HG02798 (cell line): ENCODE measurements around the gene PDE5A.

Source experiments
- ATAC-seq: cut with Tn5 transposase; IDR thresholded peaks from one replicate; pipeline ENCODE4 v1.9.1; 2021; ENCODE audit warnings: mild to moderate bottlenecking; ENCODE audit not compliant: unreplicated experiment, poor library complexity

PDE5A gene

DNA sequence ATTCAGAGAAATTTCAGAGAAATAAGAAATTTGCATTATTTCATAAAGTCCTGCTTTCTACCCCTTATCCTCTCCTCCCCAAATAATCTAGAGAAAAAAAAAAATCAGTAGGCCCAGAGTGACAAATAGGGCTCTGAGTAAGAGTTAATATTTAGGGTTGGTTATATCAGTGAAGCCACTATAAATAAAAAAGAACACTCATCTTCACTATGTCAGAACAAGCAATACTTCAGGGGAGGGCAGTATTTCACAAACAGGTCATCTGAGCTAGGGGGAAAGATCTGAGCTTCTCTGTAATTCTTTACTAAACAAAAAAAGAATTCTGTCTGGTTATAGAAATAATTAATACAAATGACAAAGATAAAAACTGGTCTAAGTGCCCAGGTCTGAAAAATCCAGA, 39.4 kb downstream of the PDE5A start:
- no peak for ATAC-seq

GRCh38 chr4:119587796-119588195, 40.8 kb downstream of the PDE5A start:
- no peak for ATAC-seq

DNA sequence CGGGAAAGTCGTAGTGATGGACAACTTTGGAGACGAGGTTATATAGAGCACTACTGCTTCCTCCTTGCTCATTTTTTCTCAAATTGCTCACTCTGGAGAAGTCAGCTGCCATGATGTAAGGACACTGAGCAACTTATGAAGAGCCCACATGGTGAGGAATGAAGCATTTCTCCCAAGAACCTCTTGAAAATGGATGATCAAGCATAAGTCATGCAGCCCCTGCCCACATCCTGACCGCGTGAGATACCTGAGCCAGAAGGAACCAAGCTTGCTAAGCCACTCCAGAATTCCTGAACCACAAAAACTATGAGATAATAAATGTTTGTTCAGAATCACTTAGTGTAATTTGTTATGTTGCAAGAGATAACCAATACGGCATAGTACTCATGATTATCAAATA, 42.8 kb downstream of the PDE5A start:
- ATAC-seq, result no peak

- no peak for ATAC-seq
Measured at GRCh38 chr4:119581190-119581873, 47.3 kb downstream of the PDE5A start.

DNA sequence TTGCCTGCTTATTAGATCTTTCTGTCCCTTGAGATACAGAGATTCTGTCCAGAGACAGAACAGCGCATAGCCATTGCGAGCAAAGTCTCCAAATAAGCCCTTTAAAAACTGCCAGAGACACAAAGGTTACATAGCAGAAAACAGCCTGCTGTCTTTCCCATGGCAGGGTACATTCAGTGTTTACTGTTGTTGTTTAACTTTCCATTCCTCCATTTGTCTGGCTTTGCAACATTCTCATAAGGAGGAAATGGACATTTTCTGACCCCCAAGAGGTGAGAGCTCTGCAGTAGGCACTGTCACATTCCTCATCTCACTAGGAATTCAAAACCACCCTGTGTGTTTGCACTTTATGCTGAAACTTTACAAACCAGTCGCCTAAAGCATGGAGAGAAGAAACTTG, 48.3 kb downstream of the PDE5A start:
- ATAC-seq, result no peak

DNA sequence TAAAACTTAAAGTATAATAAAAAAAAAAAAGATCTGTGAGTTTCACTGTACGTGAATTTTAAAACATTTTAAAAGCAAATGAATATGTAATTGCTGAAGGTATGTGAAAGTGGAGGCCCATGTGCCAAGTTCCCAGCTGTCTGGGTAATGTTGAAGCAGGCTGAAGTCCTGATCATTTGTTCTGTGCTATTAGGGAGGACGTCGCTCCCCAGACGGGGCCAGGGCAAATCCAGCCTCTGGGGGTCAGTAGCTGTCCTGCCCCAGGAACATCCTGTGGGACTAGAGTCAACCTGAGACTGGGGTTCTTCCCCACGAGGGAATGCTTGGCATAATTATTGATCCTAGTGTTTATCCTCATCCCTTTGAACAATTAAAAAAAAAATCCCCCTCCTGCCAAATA, 48.8 kb downstream of the PDE5A start:
- ATAC-seq, result no peak

GRCh38 chr4:119570401-119570800, 58.2 kb downstream of the PDE5A start:
- no peak for ATAC-seq

GRCh38 chr4:119564106-119564505, 64.5 kb downstream of the PDE5A start:
- ATAC-seq, result no peak

- ATAC-seq, result no peak
Measured at GRCh38 chr4:119559044-119559647, 69.5 kb downstream of the PDE5A start.

DNA sequence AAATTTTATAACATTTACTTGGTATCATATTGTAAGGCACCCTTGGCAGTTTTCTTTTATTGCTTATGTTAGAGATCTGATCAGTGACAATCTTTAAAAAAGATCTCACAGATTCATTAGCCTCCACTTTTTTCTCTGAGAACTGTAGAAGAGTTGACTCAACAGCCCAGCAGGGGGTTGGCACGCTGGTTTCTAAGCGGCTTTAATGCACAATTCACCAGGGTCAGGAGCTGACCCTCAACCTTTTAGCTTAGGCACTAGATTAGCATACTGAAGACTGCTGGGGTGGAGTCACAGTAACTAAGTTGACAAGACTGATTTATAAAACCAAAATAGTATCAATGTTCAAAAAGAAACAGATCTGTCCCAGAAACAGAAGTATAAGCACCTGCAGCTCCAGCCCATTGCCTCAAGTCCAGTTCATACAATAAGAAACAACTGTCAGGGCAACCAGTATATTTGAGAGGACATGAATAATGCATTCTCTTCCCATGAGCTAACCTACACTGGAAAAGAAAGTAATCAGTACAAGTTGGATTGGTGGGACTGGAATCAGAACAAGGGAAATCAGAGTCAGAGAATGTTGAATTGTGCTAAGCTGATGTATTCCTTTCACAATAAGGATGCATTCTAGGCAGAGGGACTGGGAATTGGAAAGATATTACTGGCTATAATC, 77.6 kb downstream of the PDE5A start:
- no peak for ATAC-seq

DNA sequence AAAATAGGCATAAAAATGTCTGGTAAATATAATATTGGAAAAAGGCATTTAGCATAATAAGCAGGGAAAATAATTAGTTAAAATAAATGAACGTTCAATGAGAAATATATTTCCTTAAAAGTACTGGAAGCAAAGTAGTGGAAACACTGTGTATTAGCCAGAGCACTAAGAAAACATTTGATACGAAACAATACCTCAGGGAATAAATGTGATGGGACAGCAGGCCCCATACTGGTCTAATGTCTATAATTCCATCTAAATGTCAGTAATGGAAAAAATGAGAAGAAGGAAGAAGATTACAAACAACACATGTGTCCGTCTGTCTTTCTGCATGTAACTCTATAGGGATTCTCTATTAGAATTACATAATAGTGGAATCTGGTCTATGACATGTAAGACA, 79.0 kb downstream of the PDE5A start:
- no peak for ATAC-seq

DNA sequence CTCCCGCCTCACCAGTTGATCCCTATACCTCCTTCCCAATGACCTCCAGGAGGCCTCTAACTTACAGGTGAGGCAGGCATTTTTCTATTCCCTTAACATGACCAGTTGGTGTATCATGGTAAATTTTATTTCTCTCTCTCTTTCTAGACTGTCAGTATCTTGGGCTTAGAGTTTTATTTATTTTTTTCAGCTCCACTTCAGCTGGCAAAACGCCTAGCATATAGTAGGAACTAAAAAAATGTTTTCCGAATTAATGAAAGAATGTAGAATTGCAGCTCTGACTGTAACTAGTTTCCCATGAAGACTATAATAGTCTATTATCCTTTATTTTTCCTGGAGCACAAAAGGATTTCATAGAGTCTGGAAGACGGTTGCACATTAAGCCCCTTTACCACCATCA, 84.8 kb downstream of the PDE5A start:
- ATAC-seq, result no peak

DNA sequence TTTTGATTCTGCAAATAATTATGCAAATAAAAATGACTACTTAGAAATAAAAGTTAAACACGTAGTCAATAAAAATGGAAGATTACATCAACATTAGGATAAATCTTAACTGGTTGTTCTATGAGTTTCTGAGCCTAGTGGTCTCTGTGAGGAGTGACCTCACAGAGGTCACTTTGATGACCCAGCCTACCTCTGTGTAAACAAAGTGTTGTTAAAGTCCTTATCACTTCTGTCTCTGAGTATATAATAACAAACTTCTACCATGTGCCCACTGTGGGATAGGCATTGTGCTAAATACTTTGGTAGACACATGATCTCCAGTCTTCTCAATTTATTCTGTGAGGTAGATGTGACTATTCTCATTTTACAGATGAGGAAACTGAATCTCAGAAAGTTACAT, 85.4 kb downstream of the PDE5A start:
- no peak for ATAC-seq

GRCh38 chr4:119540249-119540648, 88.4 kb downstream of the PDE5A start:
- ATAC-seq, result peak; percentile 63

GRCh38 chr4:119537586-119537985, 91.0 kb downstream of the PDE5A start:
- ATAC-seq, result no peak

DNA sequence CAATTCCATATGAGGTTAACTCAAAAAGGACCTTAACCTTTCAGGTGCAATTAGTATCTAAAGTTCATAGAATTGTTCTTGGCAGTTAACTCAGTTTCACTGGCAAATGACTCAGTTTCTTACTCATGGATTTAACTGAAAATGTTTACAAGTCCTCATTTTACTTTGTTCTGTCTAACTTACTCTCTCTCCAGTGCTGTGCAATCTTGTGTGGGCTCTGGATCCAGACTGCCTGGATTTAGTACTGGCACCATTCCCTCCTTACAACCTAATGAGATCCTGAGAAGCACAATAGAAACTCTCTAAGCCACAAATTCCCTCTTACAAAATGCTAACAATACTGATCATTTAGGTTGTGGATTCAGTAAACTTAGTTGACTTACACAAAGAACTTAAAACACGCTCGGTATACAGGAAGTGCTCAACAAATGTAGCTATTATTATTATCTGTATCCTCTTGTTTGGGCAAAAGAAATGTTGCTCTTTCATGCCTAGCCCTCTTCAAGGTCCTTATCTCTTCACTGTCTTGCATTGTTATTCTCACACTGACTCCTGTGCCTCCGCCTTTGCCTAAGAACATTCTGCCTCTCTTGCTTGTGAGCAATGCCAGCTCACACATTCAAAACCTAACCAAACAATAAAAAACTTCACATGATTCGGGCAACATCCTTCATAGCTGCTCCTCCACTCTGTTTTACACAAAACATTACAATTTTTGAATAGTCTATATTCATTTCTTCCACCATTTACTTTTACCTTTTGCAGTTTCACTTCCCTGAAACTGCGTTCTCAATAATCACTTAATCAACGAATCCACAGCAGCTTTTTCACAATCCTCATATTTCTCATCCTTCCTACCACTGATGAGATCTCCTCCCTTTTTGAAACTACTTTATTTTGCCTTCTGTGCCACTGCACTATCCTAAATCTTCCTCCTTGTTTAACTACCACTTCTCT, 91.8 kb downstream of the PDE5A start:
- ATAC-seq, result no peak

- no peak for ATAC-seq
Measured at GRCh38 chr4:119532319-119532718, 96.3 kb downstream of the PDE5A start.

DNA sequence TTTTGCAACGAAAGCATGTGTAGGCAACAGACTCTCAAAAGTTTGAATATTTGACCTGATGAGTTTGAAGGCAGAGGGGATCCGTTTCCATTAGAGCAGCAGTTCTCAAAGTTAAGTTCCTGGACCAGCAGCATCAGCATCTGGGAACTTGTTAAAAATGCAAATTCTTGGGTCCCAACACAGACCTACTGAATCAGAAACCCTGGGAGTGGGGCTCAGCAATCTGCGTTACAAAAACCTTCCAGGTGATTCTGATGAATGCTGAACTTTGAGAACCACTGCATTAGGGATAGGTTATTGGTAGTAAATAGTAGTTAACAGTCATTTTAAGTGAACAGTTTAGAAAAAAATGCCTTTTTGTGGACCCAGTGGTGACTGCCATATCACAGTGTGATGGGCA, 98.8 kb downstream of the PDE5A start:
- ATAC-seq, result no peak

- ATAC-seq, result no peak
Measured at GRCh38 chr4:119526786-119527550, 101.6 kb downstream of the PDE5A start.
